ENCODE data around the gene ARMC7.

ARMC7 gene

GRCh38 chr17:75077496-75078283 is 32.1 kb upstream of the ARMC7 start:
- DNase-seq (ENCODE audit: low read depth in 2 of 2, low spot score in 1 of 2), result no peak

GRCh38 chr17:75078284-75079022 is 31.3 kb upstream of the ARMC7 start:
- no peak for DNase-seq (ENCODE audit: low read depth in 2 of 2, low spot score in 1 of 2)

GRCh38 chr17:75079023-75079373 is 30.8 kb upstream of the ARMC7 start:
- DNase-seq (ENCODE audit: low read depth in 2 of 2, low spot score in 1 of 2), result no peak

GRCh38 chr17:75081611-75082540 is 27.9 kb upstream of the ARMC7 start:
- no peak for DNase-seq (ENCODE audit: low read depth in 2 of 2, low spot score in 1 of 2)

GRCh38 chr17:75082683-75083082 is 27.1 kb upstream of the ARMC7 start:
- DNase-seq (ENCODE audit: low read depth in 2 of 2, low spot score in 1 of 2), result no peak

GRCh38 chr17:75084039-75084660 is 25.6 kb upstream of the ARMC7 start:
- no peak for DNase-seq (ENCODE audit: low read depth in 2 of 2, low spot score in 1 of 2)

GRCh38 chr17:75086496-75087181 is 23.1 kb upstream of the ARMC7 start:
- DNase-seq (ENCODE audit: low read depth in 2 of 2, low spot score in 1 of 2), result no peak

GRCh38 chr17:75087182-75087557 is 22.6 kb upstream of the ARMC7 start:
- DNase-seq (ENCODE audit: low read depth in 2 of 2, low spot score in 1 of 2), result no peak

- DNase-seq (ENCODE audit: low read depth in 2 of 2, low spot score in 1 of 2), result no peak
These were observed 22.0 kb upstream of the ARMC7 start, which contains the start of gene SLC16A5 for GRCh38 chr17:75087558-75088453. TSS of gene SLC16A5 (plus strand) at chr17:75087954. CDS start at chr17:75093637, 5,683 bp downstream.

- DNase-seq (ENCODE audit: low read depth in 2 of 2, low spot score in 1 of 2), result no peak
These were observed 21.0 kb upstream of the ARMC7 start for GRCh38 chr17:75088465-75089417.

- no peak for DNase-seq (ENCODE audit: low read depth in 2 of 2, low spot score in 1 of 2)
These were observed 18.6 kb upstream of the ARMC7 start for GRCh38 chr17:75090871-75091854.

GRCh38 chr17:75091855-75092327 is 17.9 kb upstream of the ARMC7 start:
- no peak for DNase-seq (ENCODE audit: low read depth in 2 of 2, low spot score in 1 of 2)

GRCh38 chr17:75093548-75094158 is 16.1 kb upstream of the ARMC7 start:
- DNase-seq (ENCODE audit: low read depth in 2 of 2, low spot score in 1 of 2), result no peak

- no peak for DNase-seq (ENCODE audit: low read depth in 2 of 2, low spot score in 1 of 2)
These were observed 14.8 kb upstream of the ARMC7 start for GRCh38 chr17:75094871-75095399.

GRCh38 chr17:75096082-75096625 is 13.6 kb upstream of the ARMC7 start:
- DNase-seq (ENCODE audit: low read depth in 2 of 2, low spot score in 1 of 2), result no peak

- DNase-seq (ENCODE audit: low read depth in 2 of 2, low spot score in 1 of 2), result no peak
These were observed 11.9 kb upstream of the ARMC7 start for GRCh38 chr17:75097865-75098264.

All from stimulated activated CD8-positive, alpha-beta memory T cell treated with anti-CD3 and anti-CD28 coated beads, Interleukin-4, amount 100 ng/mL, for 4 hours (primary cell).